Measurements from ENCODE around the gene TRABD2A.

DNA sequence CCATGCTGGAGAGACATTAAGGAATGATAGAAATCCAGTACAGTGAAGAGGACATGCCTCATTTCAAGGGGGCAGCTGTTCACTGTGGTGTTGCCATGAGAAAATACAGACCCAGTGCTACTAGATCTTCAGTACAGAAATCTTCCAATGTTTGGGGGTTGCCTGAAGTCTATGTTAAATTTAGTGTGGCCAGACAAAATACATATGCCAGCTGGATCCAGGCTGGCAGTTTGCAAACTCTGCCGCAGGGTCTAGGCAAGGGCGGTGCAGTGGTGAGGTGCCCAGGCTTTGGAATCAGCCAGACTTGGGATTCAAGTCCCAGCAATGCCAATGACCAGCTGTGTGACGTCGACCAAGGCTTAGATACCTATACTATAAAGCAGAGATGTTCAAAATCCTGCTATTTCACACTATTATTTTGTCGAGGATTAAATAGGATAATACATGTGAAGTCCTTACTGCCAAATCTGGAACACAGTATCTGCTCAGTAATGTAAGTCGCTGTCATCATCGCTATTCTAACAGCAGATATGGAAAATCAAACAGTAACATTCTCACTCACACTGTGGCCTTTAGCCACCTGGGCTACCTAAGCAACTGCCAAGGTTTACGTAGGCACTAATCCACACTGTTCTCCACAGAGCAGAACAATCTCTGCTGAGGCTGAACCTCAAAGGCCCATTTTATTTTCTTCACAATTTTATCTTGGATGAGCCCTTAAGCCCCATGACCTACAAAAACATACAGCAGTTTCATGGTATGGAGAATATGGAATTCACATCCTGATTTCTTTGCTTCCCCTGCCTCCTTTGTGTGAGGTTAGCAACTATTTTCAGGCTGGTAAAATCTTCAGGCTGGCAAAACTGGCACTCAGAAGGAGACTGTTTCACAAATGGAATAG, 18.7 kb upstream of the TRABD2A start:
- no peak for TF ChIP-seq ZNF24 (IDR thresholded peaks at IDR 0.05)
- no peak for TF ChIP-seq RELA (CRISPR knock-in tag; IDR thresholded peaks at IDR 0.05)
- no peak for TF ChIP-seq CEBPB (IDR thresholded peaks at IDR 0.05; ENCODE audit: borderline replicate concordance, low read depth, low read length)
- TF ChIP-seq POLR2AphosphoS2 (IDR thresholded peaks at IDR 0.05; ENCODE audit: low read depth, low read length) = no peak
- TF ChIP-seq TAF1 (CRISPR knock-in tag; IDR thresholded peaks at IDR 0.05) = no peak
- TF ChIP-seq RBAK (CRISPR knock-in tag; IDR thresholded peaks at IDR 0.05) = no peak
- TF ChIP-seq AHR (CRISPR knock-in tag; IDR thresholded peaks at IDR 0.05) = no peak
- no peak for TF ChIP-seq ZNF143 (CRISPR knock-in tag; IDR thresholded peaks at IDR 0.05)
- TF ChIP-seq, protein P1, sequence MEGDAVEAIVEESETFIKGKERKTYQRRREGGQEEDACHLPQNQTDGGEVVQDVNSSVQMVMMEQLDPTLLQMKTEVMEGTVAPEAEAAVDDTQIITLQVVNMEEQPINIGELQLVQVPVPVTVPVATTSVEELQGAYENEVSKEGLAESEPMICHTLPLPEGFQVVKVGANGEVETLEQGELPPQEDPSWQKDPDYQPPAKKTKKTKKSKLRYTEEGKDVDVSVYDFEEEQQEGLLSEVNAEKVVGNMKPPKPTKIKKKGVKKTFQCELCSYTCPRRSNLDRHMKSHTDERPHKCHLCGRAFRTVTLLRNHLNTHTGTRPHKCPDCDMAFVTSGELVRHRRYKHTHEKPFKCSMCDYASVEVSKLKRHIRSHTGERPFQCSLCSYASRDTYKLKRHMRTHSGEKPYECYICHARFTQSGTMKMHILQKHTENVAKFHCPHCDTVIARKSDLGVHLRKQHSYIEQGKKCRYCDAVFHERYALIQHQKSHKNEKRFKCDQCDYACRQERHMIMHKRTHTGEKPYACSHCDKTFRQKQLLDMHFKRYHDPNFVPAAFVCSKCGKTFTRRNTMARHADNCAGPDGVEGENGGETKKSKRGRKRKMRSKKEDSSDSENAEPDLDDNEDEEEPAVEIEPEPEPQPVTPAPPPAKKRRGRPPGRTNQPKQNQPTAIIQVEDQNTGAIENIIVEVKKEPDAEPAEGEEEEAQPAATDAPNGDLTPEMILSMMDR (CRISPR knock-in tag; IDR thresholded peaks at IDR 0.05) = no peak
- no peak for TF ChIP-seq POLR2AphosphoS5 (IDR thresholded peaks at IDR 0.05; ENCODE audit: low read depth, low read length)
